MCF 10A (cell line): ENCODE results near the gene PPFIA4. TPM values are rescaled to one million over a fixed set of nuclear protein-coding genes. Genes with fewer than 3 reads are reported as not detected.

ENCODE experiments used
- BruUV-seq: library from RNA; stranded (reverse); fragments of 400-500 nt; replicated peaks from 2 replicates; lab custom pipeline; 2021; lab: Mats Ljungman, UMichigan
- CTCF ChIA-PET: fragments of 300-600 bp; sonication (Branson Sonifier 250); formaldehyde crosslinking; extraction: SDS; loops from one replicate; lab custom pipeline; 2021; ENCODE audit warnings: antibody characterized with exemption, inconsistent platforms; lab: Yijun Ruan, JAX
- POLR2A ChIA-PET: fragments of 300-600, 350-650 bp; sonication (Branson Sonifier 250); formaldehyde crosslinking; extraction: SDS; loops from one replicate; lab custom pipeline; 2020; ENCODE audit warnings: antibody characterized with exemption, inconsistent platforms; lab: Yijun Ruan, JAX
- DNase-seq: peaks from one replicate; pipeline ENCODE4 v3.0.0-alpha.2; 2018; ENCODE audit not compliant: unreplicated experiment
- H3K27ac Mint-ChIP-seq: one replicate; pipeline ENCODE4 v1.8.0; 2022; ENCODE audit warnings: mild to moderate bottlenecking, low read depth, mixed read lengths; ENCODE audit not compliant: unreplicated experiment
- H3K27me3 Mint-ChIP-seq: one replicate; pipeline ENCODE4 v1.8.0; 2022; ENCODE audit warnings: mixed read lengths; ENCODE audit not compliant: insufficient read depth, unreplicated experiment
- H3K36me3 Mint-ChIP-seq: one replicate; pipeline ENCODE4 v1.8.0; 2022; ENCODE audit warnings: mild to moderate bottlenecking, moderate library complexity, mixed read lengths; ENCODE audit not compliant: insufficient read depth, unreplicated experiment
- H3K4me1 Mint-ChIP-seq: one replicate; pipeline ENCODE4 v1.8.0; 2022; ENCODE audit warnings: mixed read lengths; ENCODE audit not compliant: insufficient read depth, unreplicated experiment
- H3K4me3 Mint-ChIP-seq: one replicate; pipeline ENCODE4 v1.8.0; 2022; ENCODE audit warnings: mild to moderate bottlenecking, moderate library complexity, mixed read lengths; ENCODE audit not compliant: unreplicated experiment
- H3K9me3 Mint-ChIP-seq: one replicate; pipeline ENCODE4 v1.8.0; 2022; ENCODE audit warnings: mixed read lengths; ENCODE audit not compliant: unreplicated experiment
- intact Hi-C: fragments of 100-400 bp; cut with micrococcal nuclease; formaldehyde crosslinking; loops from 2 replicates; pipeline ENCODE4 v1.14.1; 2022
- total RNA-seq: library from RNA; stranded (reverse); gene quantifications from 2 replicates; pipeline ENCODE4 v1.2.3, GENCODE V29; 2022
- TF ChIP-seq, protein P1 (sequence below): fragments of 200-600 bp; IDR thresholded peaks from one replicate; pipeline ENCODE4 v1.8.0; 2022; ENCODE audit warnings: antibody characterized with exemption, mild to moderate bottlenecking; ENCODE audit not compliant: unreplicated experiment

PPFIA4 gene
- total RNA-seq, 1 experiment from 2014 or later: 0.16 TPM

DNA sequence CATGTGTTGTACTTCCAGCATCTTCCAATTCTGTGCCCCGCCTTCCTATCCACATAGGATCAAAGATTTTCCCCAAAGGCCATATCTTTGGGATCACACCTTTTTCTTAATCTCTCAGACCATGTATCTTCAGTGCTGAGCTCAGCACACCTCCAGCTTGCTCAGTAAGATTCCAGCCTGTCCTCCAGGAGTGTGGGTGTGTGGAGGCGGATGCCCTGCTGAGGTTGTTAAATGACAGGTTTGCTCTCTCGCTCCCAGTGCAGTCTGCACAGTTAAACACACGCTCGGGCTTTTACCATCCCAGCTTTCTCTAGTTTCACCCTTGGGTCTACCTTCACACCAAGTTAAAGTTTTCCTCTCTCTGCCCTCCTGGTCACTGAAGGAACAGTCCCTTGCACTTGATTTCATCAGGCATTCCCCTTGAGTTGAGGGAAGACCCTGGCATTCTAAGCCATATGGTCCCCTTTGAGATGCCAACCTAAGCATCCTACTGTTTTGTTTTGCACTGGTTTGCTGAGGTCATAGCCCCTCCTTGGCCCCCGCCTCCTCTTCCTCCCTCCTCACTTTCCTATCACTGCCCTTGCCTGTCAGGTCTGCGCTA lies 45.8 kb downstream of the PPFIA4 start:
- TF ChIP-seq, protein P1, sequence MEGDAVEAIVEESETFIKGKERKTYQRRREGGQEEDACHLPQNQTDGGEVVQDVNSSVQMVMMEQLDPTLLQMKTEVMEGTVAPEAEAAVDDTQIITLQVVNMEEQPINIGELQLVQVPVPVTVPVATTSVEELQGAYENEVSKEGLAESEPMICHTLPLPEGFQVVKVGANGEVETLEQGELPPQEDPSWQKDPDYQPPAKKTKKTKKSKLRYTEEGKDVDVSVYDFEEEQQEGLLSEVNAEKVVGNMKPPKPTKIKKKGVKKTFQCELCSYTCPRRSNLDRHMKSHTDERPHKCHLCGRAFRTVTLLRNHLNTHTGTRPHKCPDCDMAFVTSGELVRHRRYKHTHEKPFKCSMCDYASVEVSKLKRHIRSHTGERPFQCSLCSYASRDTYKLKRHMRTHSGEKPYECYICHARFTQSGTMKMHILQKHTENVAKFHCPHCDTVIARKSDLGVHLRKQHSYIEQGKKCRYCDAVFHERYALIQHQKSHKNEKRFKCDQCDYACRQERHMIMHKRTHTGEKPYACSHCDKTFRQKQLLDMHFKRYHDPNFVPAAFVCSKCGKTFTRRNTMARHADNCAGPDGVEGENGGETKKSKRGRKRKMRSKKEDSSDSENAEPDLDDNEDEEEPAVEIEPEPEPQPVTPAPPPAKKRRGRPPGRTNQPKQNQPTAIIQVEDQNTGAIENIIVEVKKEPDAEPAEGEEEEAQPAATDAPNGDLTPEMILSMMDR: no peak
- DNase-seq: no peak
- ChIA-PET CTCF (interaction anchor here (0.7 to 22.5 kb wide), 6 partner anchors 12 to 824 kb away, joined by 3 to 250 read pairs (median 6); no protein-coding TSS in a partner anchor), POLR2A (interaction anchor here (0.5 to 1.2 kb wide), 3 partner anchors 10 to 37 kb away, joined by 3 to 4 read pairs (median 3); no protein-coding TSS in a partner anchor)
- H3K27me3 Mint-ChIP-seq: peaks cover 10% of the 10 kb centered on the region
- no peak overlapping the region for H3K27ac Mint-ChIP-seq
- no peaks in the 10 kb centered on the region for H3K36me3 Mint-ChIP-seq
- H3K9me3 Mint-ChIP-seq: no peaks in the 10 kb centered on the region
- H3K4me1 Mint-ChIP-seq: peaks cover 20% of the 10 kb centered on the region
- intact Hi-C loops: no loop called here
- BruUV-seq: no TSS peak
- no peak overlapping the region for H3K4me3 Mint-ChIP-seq

DNA sequence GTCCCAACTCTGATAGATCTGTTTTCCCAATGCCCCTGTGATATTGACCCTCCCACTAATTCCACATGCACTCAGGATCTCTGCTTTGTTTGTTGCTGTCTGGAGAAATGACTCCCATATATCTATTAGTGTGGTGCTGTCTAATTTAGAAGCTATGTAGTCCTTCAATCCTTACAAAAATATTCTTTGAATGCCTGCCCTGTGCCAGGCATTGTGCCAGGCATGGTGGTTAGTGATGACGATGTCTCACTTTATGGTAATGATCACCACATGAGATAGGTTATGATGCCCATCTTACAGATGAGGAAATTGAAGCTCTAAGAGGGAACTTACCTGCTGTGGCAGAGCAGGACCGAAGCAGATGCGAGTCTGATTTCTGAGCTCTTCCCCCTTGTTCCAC lies 46.6 kb downstream of the PPFIA4 start:
- Mint-ChIP-seq H3K27me3 (peaks cover 12% of the 10 kb centered on the region), H3K4me3 (no peak overlapping the region), H3K27ac (no peak overlapping the region), H3K9me3 (no peaks in the 10 kb centered on the region), H3K36me3 (no peaks in the 10 kb centered on the region), H3K4me1 (peaks cover 20% of the 10 kb centered on the region)
- intact Hi-C loops: no loop called here
- BruUV-seq: no TSS peak
- CTCF ChIA-PET: interaction anchor here (0.6 to 2.1 kb wide), 5 partner anchors 33 to 144 kb away, joined by 3 to 8 read pairs (median 6); no protein-coding TSS in a partner anchor
- POLR2A ChIA-PET: interaction anchor here (0.6 to 1.2 kb wide), 2 partner anchors 9 to 58 kb away, joined by 4 read pairs; no protein-coding TSS in a partner anchor
- no peak for DNase-seq
- TF ChIP-seq, protein P1: no peak

DNA sequence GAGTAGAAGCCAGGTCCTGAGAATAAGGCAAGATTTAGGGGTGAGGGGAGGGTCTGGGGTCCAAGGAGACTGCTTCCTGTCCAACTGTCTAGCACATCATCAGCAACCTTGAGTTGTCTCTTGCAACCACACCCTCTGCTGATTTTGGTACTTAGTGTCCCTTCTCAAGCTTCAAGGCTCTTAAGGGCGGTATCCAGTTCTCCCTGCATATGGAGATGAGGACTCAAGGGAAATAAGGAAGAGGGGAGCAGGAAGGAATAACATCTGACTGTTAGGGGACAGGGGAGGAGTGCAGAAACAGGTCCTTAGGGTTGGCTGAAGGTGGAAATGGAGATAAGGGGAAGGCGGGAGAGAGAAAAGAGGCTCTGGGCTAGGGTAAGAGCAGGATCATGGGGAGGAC lies 47.2 kb downstream of the PPFIA4 start:
- Mint-ChIP-seq H3K9me3 (no peaks in the 10 kb centered on the region), H3K36me3 (no peaks in the 10 kb centered on the region), H3K4me1 (peaks cover 20% of the 10 kb centered on the region), H3K27me3 (peaks cover 17% of the 10 kb centered on the region), H3K4me3 (no peak overlapping the region), H3K27ac (no peak overlapping the region)
- TF ChIP-seq, protein P1: no peak
- CTCF ChIA-PET: interaction anchor here (0.6 to 1.4 kb wide), 5 partner anchors 31 to 144 kb away, joined by 3 to 8 read pairs (median 6); no protein-coding TSS in a partner anchor
- BruUV-seq: no TSS peak
- POLR2A ChIA-PET: interaction anchor here (0.6 to 1.2 kb wide), 2 partner anchors 9 to 59 kb away, joined by 4 read pairs; no protein-coding TSS in a partner anchor
- intact Hi-C loops: no loop called here
- DNase-seq: no peak

DNA sequence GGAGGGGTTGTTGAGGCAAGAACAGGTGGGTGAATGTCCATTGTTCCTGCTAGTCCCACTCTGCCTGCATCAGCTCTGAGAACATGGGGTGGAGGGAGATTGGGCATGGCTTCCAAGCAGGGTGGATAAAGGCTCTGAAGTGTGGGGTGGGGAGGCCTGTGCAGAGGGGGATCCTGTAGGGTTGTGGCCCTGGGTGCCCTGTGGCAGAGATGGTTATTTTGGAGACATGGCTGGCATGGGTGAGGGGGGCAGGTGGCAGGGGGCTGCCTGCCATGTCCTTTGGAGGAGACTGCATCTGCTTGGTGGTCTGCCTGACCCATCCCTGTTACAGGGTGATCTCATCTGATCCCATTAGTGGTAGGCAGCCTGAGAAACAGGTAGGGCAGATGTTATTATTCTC lies 48.3 kb downstream of the PPFIA4 start:
- no TSS peak for BruUV-seq
- no peak overlapping the region for H3K4me3 Mint-ChIP-seq
- ChIA-PET CTCF (no interaction called here), POLR2A (no interaction called here)
- H3K27me3 Mint-ChIP-seq: peaks cover 29% of the 10 kb centered on the region
- intact Hi-C loops: no loop called here
- H3K27ac Mint-ChIP-seq: no peak overlapping the region
- TF ChIP-seq, protein P1: no peak
- peaks cover 12% of the 10 kb centered on the region for H3K4me1 Mint-ChIP-seq
- no peak for DNase-seq
- H3K9me3 Mint-ChIP-seq: no peaks in the 10 kb centered on the region
- peaks cover 5% of the 10 kb centered on the region for H3K36me3 Mint-ChIP-seq
